Fibroblast of peridontal ligament (primary cell): ENCODE measurements around the gene ARHGAP21.

ENCODE experiments used
- DNase-seq: peaks from one replicate; pipeline ENCODE4 v3.0.0-alpha.2; 2010; ENCODE audit errors: extremely low read depth

ARHGAP21 gene

DNA sequence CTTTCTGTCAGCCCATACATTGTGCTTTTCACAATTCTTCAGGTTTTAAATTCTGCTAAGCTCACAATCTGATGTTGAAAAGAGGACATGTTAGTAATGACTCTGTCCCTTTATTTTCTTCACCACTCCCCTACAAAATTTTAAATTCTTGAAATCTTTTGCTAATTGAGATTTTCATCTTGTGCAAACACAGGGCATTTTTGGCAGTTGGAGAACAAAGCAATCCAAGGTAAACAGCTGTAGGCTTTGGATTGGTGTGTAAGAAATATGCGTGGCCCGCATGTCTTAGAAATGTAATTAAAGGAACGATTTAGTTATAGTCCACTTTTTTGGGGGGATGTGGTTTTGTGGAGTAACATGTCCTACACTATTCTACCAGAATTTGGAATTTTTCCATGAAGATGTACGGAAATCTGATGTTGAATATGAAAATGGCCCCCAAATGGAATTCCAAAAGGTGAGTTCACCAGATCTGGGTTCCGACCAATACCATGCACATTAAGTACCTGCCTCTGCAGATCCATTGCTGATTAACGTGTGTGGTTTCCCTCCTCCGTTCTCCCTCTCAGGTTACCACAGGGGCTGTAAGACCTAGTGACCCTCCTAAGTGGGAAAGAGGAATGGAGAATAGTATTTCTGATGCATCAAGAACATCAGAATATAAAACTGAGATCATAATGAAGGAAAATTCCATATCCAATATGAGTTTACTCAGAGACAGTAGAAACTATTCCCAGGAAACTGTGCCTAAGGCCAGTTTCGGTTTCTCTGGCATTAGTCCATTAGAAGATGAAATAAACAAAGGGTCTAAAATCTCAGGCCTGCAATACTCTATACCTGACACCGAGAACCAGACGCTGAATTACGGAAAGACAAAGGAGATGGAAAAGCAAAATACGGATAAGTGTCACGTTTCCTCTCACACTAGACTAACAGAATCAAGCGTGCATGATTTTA lies 181.1 kb downstream of the ARHGAP21 start:
- DNase-seq, result no peak

- no peak for DNase-seq
Observed at GRCh38 chr10:24541239-24541753, 182.4 kb downstream of the ARHGAP21 start.

DNA sequence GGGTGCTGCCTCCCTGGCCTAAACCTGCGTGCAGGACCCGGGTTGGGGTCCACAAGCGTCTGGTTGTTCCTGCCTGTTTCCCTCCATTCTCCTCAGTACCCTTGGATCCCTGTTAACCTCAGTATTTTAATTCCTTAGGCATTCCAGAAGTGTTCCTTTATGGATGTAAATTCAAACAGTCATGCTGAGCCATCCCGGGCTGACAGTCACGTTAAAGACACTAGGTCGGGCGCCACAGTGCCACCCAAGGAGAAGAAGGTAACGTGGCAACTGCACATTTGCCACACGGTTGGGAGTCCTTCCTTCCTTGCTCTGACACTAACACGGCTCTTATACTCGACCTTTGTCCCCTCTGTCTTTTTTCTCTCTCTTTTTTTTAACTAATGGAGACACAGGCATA lies 187.1 kb downstream of the ARHGAP21 start:
- no peak for DNase-seq

- DNase-seq, result no peak
Observed at GRCh38 chr10:24533981-24534380, 189.7 kb downstream of the ARHGAP21 start.
